Stimulated activated CD8-positive, alpha-beta memory T cell treated with anti-CD3 and anti-CD28 coated beads, Interleukin-12 subunit alpha, Interleukin-12 subunit beta, amount 100 ng/mL, for 24 hours (primary cell): Measurements from ENCODE around the gene CHSY1.
"Not testable (repeated sequence)": the region's sequence is repeated elsewhere in the genome, so short reads cannot be mapped to it uniquely, and the experiment has no call there.

Experiments used
- DNase-seq: peaks from one replicate; pipeline ENCODE4 v3.0.0-alpha.2; 2020; ENCODE audit errors: extremely low read depth

CHSY1 gene

GRCh38 chr15:101244889-101245668, 6.8 kb downstream of the CHSY1 start:
- no peak for DNase-seq

DNA sequence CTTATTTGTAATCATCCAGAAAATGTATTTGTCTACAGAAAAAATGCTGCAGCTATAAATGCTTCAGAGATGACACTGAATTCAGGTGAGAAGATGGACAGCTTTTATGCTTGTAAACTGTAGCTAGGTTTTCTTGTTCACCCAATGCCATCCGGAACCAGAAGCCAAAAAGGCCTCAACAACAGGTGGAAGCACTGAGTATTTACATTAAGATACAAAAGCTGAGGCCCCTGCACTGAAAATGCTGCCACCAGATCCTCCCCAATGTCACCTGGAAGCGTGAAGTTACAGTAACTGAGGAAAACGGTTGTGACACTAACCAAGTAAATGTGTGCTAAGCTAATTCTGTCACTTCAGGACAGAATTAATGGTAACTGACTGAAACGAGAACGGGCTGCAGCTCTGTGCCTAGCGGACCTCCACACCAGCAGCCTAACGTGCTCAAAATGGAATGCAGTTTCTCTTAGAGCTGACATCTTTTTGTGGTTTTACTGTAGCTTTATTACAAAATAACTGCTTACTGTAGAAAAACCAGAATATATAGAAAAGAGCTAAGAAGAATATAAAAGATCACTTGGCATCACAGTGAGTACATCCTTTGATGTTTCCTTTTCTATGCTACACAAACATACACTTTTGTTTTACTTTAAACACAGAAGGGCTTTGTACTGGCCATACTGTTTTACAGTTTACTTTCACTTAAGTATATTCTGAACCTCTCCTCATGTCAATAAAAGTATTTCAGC, 7.6 kb downstream of the CHSY1 start:
- DNase-seq = no peak

DNA sequence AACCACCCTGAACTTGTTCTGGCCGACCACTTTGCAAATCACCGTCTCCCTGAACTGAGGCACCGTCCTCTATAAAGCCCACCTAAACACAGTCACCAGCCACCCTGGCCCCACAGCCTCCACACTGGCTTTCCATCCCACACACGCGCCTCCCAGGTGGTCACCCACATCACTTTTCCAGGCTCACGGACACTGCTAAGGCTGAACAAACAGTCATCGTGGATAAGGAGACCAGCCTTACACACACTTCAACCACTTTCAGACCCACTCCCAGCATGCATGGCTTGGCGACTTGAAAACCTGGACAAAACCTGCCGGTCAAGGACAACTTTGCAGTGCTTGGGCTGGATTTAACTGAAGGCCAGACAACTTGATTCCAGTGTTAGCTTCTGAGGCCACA, 8.4 kb downstream of the CHSY1 start:
- no peak for DNase-seq

GRCh38 chr15:101242999-101243336, 8.9 kb downstream of the CHSY1 start:
- DNase-seq = no peak

- no peak for DNase-seq
Measured at GRCh38 chr15:101242160-101242998, 9.5 kb downstream of the CHSY1 start.

DNA sequence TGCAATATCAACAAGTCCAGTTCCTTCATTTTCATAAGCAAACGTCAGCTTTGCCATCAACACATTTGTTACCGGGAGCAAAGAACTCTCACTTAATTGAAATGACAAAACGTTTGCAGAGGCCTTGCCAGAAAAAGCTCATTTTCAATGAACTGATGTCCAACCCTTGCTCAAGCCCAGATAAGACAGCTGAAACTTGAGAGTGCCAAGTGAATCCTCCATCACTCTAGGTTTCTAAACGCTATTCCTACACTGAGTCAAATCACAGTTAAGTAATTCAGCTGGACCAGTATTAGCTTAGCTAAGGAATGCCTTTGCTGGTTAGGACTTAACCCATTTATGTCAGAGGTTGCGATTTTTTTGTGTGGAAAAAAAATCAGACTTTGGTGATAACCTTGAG, 11.5 kb downstream of the CHSY1 start:
- DNase-seq = no peak

- no peak for DNase-seq
Measured at GRCh38 chr15:101239724-101240136, 12.1 kb downstream of the CHSY1 start.

DNA sequence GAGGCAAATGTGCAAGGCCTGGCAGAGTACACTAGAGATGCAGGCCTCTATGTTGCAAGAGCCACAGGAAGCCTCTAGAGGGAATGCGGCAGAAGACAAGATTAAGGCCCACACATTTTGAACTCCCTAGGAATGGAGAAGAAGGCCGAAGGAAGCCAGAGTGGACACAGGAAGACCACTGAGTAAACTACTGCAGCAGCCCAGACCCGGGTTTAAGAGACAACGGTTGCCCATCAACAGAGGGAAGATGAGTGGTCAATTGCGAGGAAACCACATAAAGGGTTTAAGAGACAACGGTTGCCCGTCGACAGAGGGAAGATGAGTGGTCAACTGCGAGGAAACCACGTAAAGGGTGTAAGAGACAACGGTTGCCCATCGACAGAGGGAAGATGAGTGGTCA, 14.6 kb downstream of the CHSY1 start:
- no peak for DNase-seq

DNA sequence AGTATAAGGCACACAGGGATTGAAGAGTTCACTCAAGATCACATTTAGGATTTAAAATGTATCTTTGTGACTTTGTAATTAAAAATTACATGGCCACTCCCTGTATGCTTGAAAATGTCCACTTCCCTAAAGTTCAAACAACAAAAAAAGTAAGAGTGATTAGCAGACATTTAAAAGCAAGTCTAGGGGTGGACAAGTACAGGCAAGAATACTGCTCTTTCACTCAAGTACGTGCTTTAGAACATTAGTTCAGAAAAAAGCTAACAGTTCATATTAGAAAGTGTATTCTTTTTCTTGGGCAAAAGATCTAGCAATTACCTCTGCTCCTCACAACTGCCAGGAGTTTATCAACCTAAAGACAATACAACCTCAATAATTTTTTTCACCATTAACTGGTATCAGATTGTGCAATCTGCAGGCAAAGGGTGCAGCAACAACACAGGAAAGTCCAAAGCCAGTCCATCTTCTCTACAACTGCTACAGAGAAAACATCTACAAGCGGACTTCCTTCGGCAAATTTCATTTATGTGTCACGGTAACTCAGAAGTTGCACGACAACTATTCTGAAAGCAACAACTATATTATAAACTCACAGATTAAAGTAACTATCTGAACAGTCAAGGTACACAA, 18.1 kb downstream of the CHSY1 start:
- no peak for DNase-seq

GRCh38 chr15:101232677-101233076, 19.2 kb downstream of the CHSY1 start:
- no peak for DNase-seq

GRCh38 chr15:101228313-101228712, 23.5 kb downstream of the CHSY1 start:
- DNase-seq = no peak

DNA sequence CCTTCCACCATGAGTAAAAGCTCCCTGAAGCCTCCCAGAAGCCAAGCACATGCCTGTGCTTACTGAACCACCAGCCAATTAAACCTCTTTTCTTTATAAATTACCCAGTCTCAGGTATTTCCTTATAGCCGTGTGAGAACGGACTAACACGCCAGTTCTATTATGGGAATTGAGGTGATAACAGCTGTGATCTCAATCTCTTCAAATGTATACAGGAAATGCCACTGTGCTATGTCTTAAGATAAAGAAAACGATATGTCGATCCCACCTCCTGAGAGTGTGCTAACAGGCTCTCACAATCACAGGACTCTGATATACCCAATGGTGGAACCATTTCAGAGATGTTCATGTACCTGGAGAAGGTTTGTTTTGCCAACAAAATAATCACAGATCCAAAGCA, 26.2 kb downstream of the CHSY1 start:
- no peak for DNase-seq

DNA sequence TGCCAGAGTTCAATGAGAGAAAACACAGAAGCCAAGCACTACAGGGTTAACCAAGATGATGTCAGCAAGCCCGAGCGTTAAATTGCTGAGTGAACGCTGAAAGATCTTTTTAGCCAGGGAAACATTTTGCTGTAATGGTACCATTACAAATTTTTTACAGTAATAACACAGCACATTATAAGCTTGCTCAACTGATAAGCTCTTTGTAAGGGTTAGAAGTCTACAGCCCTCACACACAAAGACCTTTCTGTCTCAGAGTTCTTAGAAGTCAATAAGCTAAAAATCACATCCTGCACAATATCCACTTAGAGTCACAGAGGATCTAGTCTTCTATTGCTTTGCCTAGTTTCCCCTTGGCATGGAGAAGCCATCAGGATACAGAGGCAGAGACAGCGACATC, 29.9 kb downstream of the CHSY1 start:
- no peak for DNase-seq

GRCh38 chr15:101220060-101220459, 31.8 kb downstream of the CHSY1 start:
- DNase-seq = no peak

GRCh38 chr15:101219441-101219840, 32.4 kb downstream of the CHSY1 start:
- no peak for DNase-seq

DNA sequence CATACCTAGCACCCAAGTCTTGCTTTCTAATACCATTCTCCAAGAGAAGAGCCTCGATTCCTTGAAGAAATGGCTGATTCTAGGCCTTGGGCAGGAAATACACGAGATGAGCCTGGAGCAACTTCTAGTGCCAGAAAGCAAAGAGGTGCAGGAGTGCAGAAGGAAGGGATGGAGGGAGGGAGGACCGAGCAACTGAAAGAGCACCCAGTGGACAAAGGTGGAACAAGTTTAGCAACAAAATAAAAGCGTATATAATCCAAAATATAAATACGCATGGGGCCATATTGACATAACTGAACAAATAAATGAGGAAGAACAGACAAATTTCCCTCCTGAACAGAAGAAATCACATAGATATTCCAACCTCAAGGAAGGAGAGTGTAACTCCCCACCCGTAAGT, 34.4 kb downstream of the CHSY1 start:
- DNase-seq = no peak

DNA sequence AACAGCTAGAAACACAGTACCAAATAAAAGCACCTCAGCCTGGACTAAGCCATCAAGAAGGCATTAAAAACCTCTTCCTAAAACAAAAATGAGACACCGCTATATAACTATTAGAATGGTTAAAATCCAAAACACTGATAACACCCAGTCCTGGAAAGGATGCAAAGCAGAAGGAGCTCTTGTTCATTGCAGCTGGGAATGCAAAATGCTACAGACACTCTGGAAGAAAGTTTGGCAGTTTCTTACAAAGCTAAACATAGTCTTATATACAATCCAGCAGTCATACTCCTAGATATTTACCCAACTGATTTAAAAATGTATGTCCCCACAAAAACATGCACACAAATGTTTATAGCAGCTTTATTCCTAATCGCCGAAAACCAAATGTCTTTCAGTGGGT, 35.7 kb downstream of the CHSY1 start:
- DNase-seq = no peak

DNA sequence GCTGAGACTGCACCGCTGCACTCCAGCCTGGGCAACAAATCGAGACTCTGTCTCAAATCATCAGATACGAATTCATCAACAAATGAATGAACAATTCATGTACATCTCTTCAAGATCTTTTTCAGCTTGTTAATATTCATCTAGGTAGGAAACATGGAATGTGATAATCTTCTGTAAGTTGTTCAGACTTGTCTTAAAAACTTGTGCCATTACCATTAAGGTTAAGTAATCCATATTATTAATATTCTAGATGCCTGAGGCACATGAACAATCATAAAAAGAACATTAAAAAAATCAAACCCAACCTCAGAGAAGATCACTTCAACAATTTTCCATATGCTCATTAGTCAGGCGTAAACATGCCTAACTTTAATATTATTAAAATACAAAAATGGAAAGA, 36.2 kb downstream of the CHSY1 start:
- DNase-seq = no peak

- DNase-seq = not testable (repeated sequence)
Measured at GRCh38 chr15:101214435-101215097, 37.3 kb downstream of the CHSY1 start.

DNA sequence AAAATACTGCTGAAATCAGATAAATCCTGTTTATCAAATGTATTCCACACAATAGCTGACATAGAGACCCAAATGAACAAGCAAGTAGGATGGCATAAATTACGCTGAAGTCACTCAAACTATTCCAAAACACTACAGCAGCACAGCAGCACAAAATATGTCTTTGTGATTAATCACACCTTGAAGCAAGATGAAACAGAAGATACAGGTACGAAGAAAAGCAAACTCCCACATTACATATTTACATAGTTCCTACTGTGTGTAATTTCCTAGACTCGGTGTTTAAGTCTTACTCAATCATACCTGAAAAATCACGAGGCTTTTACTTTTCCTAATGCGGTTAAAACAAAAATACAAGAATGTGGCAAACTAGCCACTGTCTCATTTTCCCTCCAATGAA, 38.3 kb downstream of the CHSY1 start:
- DNase-seq = no peak

DNA sequence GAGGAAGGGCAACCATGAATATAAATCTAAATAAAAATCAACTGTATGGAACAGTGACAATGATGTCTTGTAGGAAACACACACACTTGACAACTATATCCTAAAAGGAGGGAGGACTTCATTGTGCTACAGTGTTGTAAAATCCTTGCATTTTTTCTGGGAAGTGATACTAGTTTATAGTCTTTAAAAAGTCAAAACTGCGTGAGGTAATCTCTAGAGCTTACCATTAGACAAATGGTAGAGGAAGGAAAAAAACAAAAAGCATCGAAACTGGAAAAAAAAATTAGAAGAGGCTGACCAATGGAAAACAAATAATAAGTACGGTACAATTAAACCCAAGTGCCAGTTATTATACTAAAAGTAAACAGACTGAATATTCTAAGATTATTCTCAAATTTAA, 38.7 kb downstream of the CHSY1 start:
- DNase-seq = no peak

GRCh38 chr15:101211897-101212296, 40.0 kb downstream of the CHSY1 start:
- no peak for DNase-seq
